ENCODE results near the gene CDH4.

CDH4 gene

GRCh38 chr20:61640131-61640870 lies 388.2 kb downstream of the CDH4 start:
- no peak for DNase-seq

DNA sequence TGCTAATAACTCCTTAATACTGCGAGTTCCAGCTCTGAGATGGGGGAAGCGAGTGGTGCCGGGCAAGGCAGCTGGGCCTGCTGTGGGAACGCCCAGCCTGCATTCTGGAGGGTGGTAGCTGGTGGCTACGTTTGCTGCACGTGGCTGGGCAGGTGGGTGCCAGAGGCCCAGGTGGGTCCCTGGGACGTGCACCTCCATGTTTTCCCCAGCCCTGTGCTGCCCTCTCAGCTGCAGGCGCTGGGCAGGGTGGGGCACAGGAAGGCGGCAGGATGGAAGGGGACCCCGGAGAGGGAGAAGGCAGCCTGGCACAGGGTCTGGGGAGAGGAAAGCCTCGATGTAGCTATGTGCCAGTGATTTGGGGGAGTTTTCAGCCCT lies 388.8 kb downstream of the CDH4 start:
- DNase-seq, result no peak

- no peak for DNase-seq
Measured at GRCh38 chr20:61643656-61644377, 391.8 kb downstream of the CDH4 start.

DNA sequence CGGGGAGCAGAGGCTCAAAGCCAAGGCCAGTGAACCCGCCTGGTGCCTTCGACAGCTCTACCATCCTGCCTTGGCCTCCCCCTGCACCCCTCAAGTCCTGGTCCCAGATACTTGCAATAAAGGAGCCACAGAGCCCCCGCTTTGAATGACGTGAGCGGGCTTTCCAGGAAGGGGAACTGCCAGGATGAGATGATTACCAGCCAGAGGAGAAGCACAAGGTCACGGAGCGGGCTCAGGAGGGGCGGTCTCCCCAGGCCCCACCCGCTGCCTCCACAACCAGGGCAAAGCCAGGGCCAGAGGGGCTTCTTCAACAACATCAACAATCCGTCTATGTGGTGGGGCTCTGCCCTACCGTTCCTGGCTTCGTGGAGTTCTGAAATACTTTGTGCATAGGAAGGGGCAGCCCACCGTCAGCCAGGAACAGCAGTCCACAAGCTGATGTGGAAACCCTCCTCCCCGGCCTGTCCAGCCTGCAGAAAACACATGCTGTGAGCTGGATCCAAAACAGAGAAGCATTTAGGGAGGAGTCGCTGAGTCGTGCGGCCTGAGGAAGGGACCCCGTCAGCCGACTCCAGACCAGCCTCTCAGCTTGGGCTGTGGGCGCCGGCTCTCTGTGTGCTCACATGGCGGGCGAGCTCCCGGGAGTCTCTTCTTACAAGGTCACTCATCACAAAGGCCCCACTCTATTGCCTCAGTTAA lies 392.5 kb downstream of the CDH4 start:
- DNase-seq, result no peak

DNA sequence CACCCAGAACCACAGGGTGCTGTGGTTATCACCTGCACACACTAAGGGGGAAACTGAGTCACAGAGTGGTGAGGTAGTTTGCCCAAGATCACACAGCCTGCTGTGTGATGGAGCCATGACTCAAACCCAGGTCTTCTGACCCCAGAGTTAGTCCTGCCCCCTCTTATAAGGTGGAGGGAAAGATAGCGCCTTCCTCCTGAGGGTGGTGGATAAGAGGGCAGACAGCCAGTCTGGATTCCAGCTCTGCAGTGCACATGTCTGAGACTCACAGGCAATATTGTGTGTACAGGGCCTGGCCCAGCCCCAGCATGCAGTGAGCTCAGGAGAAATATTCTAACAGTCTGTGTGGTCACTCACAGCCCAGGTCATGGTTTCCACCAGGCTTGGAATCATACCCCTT lies 393.7 kb downstream of the CDH4 start:
- DNase-seq, result no peak

- DNase-seq, result no peak
Measured at GRCh38 chr20:61646453-61646852, 394.4 kb downstream of the CDH4 start.

DNA sequence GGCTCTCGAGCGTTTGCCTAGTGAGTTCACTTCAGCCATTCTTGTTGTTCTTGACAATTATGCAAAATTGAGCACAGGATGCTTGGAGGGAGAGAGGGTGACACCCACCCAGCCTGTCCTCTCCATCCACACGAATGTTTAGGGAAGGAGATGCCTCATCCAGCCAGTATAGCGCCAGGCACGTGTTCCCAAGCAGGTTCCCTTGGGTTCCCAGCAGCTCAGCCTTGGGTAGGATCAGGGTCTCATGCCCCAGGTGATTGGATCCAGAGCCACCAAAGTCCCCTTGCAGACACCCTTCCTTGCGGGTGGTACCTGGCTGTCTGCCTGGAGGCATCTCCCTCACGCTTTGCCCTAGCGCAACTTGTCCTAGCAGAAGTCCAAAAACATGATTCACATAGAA lies 394.9 kb downstream of the CDH4 start:
- no peak for DNase-seq

DNA sequence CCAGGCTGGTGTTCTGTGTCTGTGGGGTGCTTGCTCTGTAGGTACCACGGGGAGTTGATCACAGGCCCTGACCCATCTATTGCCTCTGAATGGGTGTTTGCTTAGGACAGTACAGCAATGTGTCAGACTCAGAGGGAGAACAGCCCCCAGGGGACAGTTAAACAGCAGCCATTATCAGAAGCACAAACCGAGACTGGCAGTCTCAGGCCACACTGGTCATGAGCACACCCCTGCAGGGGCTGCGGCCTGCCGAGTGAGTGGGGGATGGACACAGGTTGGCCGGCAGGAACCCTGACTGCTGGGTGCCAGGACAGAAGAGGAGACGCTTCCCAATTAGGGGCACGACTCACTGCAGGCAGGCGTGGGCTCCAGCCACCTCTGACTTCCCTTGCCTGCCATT lies 395.6 kb downstream of the CDH4 start:
- DNase-seq, result no peak

DNA sequence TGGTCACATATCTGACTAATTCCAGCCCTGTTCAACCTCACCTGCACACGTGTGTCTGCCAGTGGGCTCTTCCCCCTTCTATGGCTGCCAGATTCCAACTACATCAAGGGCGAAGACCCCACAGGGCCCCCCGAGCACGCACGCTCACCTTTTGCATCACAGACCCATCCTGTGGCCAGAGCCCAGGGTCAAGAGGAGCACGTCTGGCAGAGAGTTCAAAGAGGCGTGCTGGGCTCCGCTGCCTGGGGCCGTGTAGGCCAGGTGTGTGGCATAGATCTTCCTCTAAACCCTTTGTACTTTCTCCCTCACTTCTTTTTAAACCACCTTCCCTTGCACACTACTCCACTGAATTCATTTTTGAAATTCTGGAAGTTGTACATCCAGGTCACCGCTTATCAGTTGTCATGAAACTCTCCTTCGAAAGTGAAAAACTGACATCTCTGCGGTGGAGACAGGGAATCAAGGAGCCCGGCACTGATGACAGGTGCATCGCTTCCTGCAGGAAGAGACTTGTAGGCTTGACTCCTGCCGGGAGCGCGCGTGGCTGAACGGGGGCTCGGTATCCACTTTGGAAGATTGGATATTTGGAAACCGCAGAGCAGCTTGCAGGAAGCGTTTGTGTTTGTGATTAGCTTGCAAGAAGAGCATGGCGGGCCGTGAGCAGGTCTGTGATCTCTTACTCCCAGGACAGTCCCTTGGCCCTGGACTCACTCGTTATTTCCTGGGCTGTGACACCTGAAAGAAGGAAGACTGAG lies 397.2 kb downstream of the CDH4 start:
- DNase-seq, result no peak

DNA sequence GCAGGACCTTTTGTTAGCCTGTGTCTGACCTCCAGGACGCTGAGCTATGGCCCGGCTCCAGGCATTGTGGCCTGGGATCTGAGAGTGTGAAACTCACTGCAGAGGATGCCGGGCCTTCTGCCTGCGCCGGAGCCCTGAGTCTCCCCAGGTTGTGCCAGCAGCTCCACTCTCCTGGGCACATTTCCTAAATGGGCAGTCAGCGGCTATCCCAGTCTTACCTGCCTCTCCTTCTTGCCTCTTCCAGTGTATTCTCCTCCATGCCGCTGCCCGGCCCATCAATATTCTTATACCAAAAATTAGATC lies 397.8 kb downstream of the CDH4 start:
- no peak for DNase-seq

DNA sequence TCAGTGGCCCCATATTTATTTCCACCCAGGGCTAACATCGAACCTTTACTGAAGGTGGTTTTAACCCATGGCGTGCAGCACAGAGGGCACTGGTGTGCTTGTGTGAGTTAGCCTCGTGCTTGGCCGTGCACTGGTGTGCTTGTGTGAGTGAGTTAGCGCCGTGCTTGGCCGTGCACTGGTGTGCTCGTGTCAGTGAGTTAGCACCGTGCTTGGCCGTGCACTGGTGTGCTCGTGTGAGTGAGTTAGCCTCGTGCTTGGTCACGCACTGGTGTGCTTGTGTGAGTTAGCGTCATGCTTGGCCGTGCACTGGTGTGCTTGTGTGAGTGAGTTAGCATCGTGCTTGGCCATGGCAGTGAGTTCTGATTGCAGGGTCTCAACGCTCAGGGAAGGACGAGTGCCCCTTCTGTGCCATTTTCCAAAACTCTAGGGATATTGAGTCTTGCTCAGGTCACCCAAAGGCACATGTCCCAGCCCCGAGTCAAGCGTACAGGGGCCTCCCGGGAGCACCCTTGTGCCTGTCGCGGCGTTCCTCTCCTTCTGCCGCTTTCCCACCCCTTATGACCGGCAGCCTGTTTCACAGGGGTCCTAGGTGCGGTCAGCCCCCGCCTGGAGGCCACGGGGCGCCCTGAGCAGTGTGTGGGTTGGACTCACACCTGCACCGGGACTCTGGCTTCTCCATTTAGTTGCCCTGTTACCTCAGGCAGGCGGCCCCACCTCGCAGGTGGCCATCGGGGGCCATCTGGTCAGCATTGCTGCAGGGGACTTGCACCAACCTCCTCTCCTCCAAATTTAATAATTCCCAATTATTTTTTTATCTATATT lies 399.1 kb downstream of the CDH4 start:
- DNase-seq, result no peak

GRCh38 chr20:61652146-61652545 lies 400.1 kb downstream of the CDH4 start:
- no peak for DNase-seq

GRCh38 chr20:61654726-61655125 lies 402.7 kb downstream of the CDH4 start:
- no peak for DNase-seq

DNA sequence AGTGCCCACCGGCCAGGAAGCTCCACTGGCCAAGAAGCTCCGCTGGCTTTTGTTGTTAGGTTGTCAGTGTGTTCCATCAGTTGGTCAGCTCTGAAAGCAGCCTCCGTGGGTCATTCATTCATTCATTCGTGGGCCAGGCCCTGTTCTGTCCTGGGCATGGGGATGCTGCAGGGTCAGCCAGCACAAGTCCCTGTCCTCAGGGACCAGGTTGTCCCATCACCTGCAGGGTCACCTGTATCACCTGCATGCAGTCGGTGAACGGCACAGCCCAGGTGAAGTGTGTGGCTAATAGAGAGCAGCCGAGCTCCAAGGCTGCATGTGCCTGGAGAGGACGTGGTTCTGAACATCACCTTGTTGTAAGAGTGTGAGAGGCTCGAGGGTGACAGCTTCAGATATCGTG lies 403.5 kb downstream of the CDH4 start:
- DNase-seq, result no peak

- no peak for DNase-seq
Measured at GRCh38 chr20:61656198-61656597, 404.1 kb downstream of the CDH4 start.

- DNase-seq, result peak; percentile 39
Measured at GRCh38 chr20:61657721-61658377, 405.8 kb downstream of the CDH4 start.

DNA sequence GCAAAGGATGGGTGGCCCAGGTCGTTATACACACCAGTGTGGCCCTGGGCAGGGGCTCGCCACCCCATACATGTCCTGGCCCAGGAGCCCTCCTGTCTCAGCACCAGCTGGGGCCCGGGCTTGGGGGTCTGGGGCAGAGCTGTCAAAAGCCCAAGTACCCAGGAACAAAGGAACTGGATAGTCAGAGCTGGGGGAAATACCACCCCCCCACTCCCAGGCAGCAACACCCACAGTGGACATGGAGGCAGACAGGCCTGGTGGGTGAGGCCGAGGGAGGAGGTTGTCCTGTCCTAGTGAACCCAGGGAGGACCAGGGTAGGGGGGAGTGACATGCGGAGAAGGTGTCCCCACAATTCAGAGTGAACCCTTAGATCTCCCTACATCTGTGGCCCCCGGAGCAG lies 406.5 kb downstream of the CDH4 start:
- no peak for DNase-seq

- no peak for DNase-seq
Measured at GRCh38 chr20:61659246-61659993, 407.4 kb downstream of the CDH4 start.

DNA sequence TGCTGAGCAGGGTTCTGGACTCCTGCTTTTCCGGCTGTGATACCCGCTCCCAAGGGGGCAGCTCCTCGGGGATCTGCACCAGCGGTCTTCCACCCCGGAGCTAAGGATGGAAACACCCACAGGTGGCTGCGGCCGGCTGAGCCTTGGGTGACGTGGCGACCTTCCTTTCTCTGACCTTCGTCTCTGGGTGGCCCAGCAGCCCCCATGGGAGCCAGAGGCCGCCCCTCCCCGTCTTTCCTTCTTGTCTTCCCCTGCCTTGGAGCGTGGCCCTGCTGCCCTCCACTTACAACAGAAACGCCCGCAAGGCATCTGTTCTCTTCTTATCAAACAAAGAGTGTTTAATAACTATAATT lies 407.9 kb downstream of the CDH4 start:
- DNase-seq, result no peak

GRCh38 chr20:61660559-61660958 lies 408.5 kb downstream of the CDH4 start:
- no peak for DNase-seq

- DNase-seq, result no peak
Measured at GRCh38 chr20:61661025-61661424, 409.0 kb downstream of the CDH4 start.
